HG03025 (cell line): Measurements from ENCODE around the gene CTNNB1.

ENCODE experiments used
- ATAC-seq: cut with Tn5 transposase; IDR thresholded peaks from one replicate; pipeline ENCODE4 v1.9.1; 2021; ENCODE audit warnings: mild to moderate bottlenecking, moderate library complexity; ENCODE audit not compliant: unreplicated experiment, low FRiP score

The CTNNB1 gene

GRCh38 chr3:41213588-41213987 lies 14.3 kb downstream of the CTNNB1 start:
- no peak for ATAC-seq

GRCh38 chr3:41216422-41216821 lies 17.1 kb downstream of the CTNNB1 start:
- ATAC-seq: no peak

- ATAC-seq: no peak
Observed at GRCh38 chr3:41216993-41217392, 17.7 kb downstream of the CTNNB1 start.

GRCh38 chr3:41219424-41219823 lies 20.1 kb downstream of the CTNNB1 start:
- no peak for ATAC-seq

GRCh38 chr3:41220906-41221677 lies 21.8 kb downstream of the CTNNB1 start:
- ATAC-seq: no peak

GRCh38 chr3:41222012-41222411 lies 22.7 kb downstream of the CTNNB1 start:
- no peak for ATAC-seq

GRCh38 chr3:41222501-41222900 lies 23.2 kb downstream of the CTNNB1 start:
- no peak for ATAC-seq

GRCh38 chr3:41223078-41223477 lies 23.8 kb downstream of the CTNNB1 start:
- ATAC-seq: no peak

- ATAC-seq: no peak
Observed at GRCh38 chr3:41223691-41224090, 24.4 kb downstream of the CTNNB1 start.

GRCh38 chr3:41224120-41224806 lies 25.0 kb downstream of the CTNNB1 start:
- no peak for ATAC-seq

- no peak for ATAC-seq
Observed at GRCh38 chr3:41234823-41235721, 35.8 kb downstream of the CTNNB1 start.

GRCh38 chr3:41236228-41236627 lies 36.9 kb downstream of the CTNNB1 start:
- no peak for ATAC-seq

GRCh38 chr3:41237907-41238306 lies 38.6 kb downstream of the CTNNB1 start:
- ATAC-seq: no peak

GRCh38 chr3:41239587-41239986 lies 40.3 kb downstream of the CTNNB1 start:
- ATAC-seq: no peak

- ATAC-seq: no peak
Observed at GRCh38 chr3:41241161-41241560, 41.9 kb downstream of the CTNNB1 start.

GRCh38 chr3:41241800-41242571 lies 42.7 kb downstream of the CTNNB1 start:
- no peak for ATAC-seq

GRCh38 chr3:41243183-41243582 lies 43.9 kb downstream of the CTNNB1 start:
- no peak for ATAC-seq

GRCh38 chr3:41244620-41245336 lies 45.5 kb downstream of the CTNNB1 start:
- no peak for ATAC-seq
